IPS-20b (cell line): ENCODE measurements around the gene SPTA1.
"Not testable (repeated sequence)": the region's sequence is repeated elsewhere in the genome, so short reads cannot be mapped to it uniquely, and the experiment has no call there.

Source experiments
- H3K27ac ChIP-seq: one replicate; pipeline ENCODE4 v1.5.1; 2013; ENCODE audit warnings: low read length
- H3K27me3 ChIP-seq: 2 replicates; pipeline ENCODE4 v1.6.1; 2013; ENCODE audit warnings: mild to moderate bottlenecking, low read length, inconsistent platforms; ENCODE audit not compliant: insufficient read depth
- H3K36me3 ChIP-seq: 2 replicates; pipeline ENCODE4 v1.6.1; 2013; ENCODE audit warnings: low read depth, mild to moderate bottlenecking, inconsistent platforms, low read length, moderate library complexity; ENCODE audit not compliant: insufficient read depth
- H3K4me1 ChIP-seq: 2 replicates; pipeline ENCODE4 v1.6.1; 2013; ENCODE audit warnings: mild to moderate bottlenecking, control low read depth, inconsistent platforms, low read length, moderate library complexity; ENCODE audit not compliant: insufficient read depth
- H3K4me3 ChIP-seq: 2 replicates; pipeline ENCODE4 v1.5.1; 2013; ENCODE audit warnings: mild to moderate bottlenecking, low read length, inconsistent platforms
- H3K9ac ChIP-seq: 2 replicates; pipeline ENCODE4 v1.6.1; 2013; ENCODE audit warnings: low read depth, mild to moderate bottlenecking, inconsistent platforms, low read length, moderate library complexity
- H3K9me3 ChIP-seq: 2 replicates; pipeline ENCODE4 v1.6.1; 2013; ENCODE audit warnings: mild to moderate bottlenecking, low read depth, low read length, inconsistent platforms; ENCODE audit not compliant: insufficient read depth

Gene SPTA1

GRCh38 chr1:158711098-158711497 lies 24.6 kb upstream of the SPTA1 start:
- H3K27ac ChIP-seq, result no peak overlapping the region
- H3K4me3 ChIP-seq, result no peak overlapping the region
- H3K9me3 ChIP-seq, result no peaks in the 10 kb centered on the region
- H3K9ac ChIP-seq, result no peak overlapping the region
- no peaks in the 10 kb centered on the region for H3K36me3 ChIP-seq
- no peaks in the 10 kb centered on the region for H3K4me1 ChIP-seq
- H3K27me3 ChIP-seq, result no peaks in the 10 kb centered on the region

DNA sequence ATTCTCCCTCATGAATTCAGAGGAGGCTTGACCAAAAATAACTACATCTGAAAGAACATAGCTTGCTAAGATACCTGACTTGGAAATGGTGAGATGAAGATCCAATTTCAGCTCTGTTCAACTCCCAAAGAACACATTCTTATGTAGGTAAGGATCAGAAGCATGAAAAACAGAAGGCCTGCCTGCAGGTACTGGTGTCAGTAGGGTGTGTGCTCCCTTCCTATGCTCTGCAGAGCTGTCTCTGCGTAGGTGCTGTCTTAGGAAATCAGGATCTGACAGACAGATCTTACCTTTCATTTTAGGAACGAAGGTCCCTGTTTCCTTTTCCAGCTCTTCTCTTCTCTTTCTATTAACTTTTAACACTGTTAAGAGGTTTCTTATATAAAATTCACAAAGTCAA lies 19.6 kb upstream of the SPTA1 start:
- no peaks in the 10 kb centered on the region for H3K27me3 ChIP-seq
- H3K4me3 ChIP-seq, result no peak overlapping the region
- H3K9ac ChIP-seq, result no peak overlapping the region
- H3K9me3 ChIP-seq, result no peaks in the 10 kb centered on the region
- H3K27ac ChIP-seq, result no peak overlapping the region
- no peaks in the 10 kb centered on the region for H3K4me1 ChIP-seq
- H3K36me3 ChIP-seq, result no peaks in the 10 kb centered on the region

DNA sequence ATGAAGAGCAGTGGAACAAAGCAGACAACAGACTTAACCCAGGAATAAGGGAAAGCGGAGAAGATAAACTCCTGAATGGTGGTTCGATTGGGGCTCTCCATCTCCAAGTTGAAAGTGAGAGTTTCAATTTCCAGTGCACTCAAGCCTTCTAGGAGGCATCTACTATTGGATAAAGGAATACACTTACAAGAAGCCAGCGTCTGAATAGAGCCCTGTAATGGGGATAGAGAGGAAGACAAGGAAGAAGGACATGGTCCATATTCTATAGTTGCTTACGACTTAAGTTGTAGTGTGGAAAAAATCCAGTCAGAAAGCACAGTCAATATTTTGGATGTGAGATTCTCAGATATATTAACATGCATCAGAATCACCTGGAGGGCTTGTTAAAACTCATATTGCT lies 14.0 kb upstream of the SPTA1 start, which contains the start of gene OR6K2:
Gene OR6K2, minus strand, starts transcription at position 101 of the 400 bp plus-strand sequence. Its CDS starts 0 bp downstream, at position 101.
- H3K9ac ChIP-seq, result no peak within 1 kb of the TSS
- no peaks in the 10 kb centered on the region for H3K36me3 ChIP-seq
- no peaks in the 10 kb centered on the region for H3K9me3 ChIP-seq
- H3K27ac ChIP-seq, result no peak within 1 kb of the TSS
- H3K4me3 ChIP-seq, result no peak within 1 kb of the TSS
- H3K4me1 ChIP-seq, result no peaks in the 10 kb centered on the region
- no peaks in the 10 kb centered on the region for H3K27me3 ChIP-seq

GRCh38 chr1:158694596-158694995 lies 8.1 kb upstream of the SPTA1 start:
- Histone ChIP-seq H3K9ac (no peak overlapping the region), H3K27me3 (no peaks in the 10 kb centered on the region), H3K36me3 (no peaks in the 10 kb centered on the region), H3K27ac (no peak overlapping the region), H3K9me3 (no peaks in the 10 kb centered on the region), H3K4me1 (no peaks in the 10 kb centered on the region), H3K4me3 (no peak overlapping the region)

DNA sequence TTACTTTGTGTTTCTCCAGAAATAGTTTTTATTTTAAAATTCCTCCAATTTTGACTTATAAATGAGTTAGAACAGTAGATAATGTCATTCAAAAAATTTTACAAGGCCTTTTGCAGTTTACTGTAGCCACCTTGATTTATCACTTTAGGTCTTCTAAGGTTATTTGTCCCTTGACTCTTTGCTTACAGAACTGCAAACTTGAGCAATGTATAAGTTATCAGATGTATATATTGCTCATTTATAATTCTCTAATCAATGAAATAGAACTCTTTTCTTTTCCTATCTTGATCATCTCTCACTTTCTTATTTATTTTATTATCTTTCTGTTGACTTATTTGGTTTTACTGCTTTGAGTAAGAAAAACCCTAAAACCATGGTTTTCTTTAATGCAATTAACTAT lies 5.8 kb upstream of the SPTA1 start:
- H3K4me3 ChIP-seq, result no peak overlapping the region
- H3K9ac ChIP-seq, result no peak overlapping the region
- H3K27ac ChIP-seq, result no peak overlapping the region
- no peaks in the 10 kb centered on the region for H3K27me3 ChIP-seq
- H3K9me3 ChIP-seq, result no peaks in the 10 kb centered on the region
- no peaks in the 10 kb centered on the region for H3K36me3 ChIP-seq
- no peaks in the 10 kb centered on the region for H3K4me1 ChIP-seq

- no peak overlapping the region for H3K27ac ChIP-seq
Measured at GRCh38 chr1:158691907-158692306, 5.4 kb upstream of the SPTA1 start.

DNA sequence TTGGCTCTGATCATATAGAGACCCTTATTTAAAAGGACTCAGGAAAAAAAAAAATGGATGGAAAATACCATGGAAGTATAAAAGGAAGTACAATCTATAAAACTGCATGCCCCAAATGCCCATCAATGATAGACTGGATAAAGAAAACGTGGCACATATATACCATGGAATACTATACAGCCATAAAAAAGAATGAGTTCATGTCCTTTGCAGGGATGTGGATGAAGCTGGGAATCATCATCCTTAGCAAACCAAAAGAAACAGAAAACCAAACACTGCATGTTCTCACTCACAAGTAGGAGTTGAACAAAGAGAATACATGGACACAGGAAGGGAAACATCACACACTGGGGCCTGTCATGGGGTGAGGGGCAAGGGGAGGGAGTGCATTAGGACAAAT lies 4.6 kb upstream of the SPTA1 start:
- H3K4me3 ChIP-seq, H3K9ac ChIP-seq, H3K27me3 ChIP-seq, H3K36me3 ChIP-seq, H3K9me3 ChIP-seq, H3K4me1 ChIP-seq, H3K27ac ChIP-seq: not testable (repeated sequence)

More at GRCh38 chr1:158691907-158692306, 5.4 kb upstream of the SPTA1 start:
- Histone ChIP-seq H3K4me1 (no peaks in the 10 kb centered on the region), H3K27me3 (no peaks in the 10 kb centered on the region), H3K4me3 (no peak overlapping the region), H3K9me3 (no peaks in the 10 kb centered on the region), H3K9ac (no peak overlapping the region), H3K36me3 (no peaks in the 10 kb centered on the region)

- H3K4me1 ChIP-seq, result no peaks in the 10 kb centered on the region
- H3K9ac ChIP-seq, result no peak overlapping the region
- H3K36me3 ChIP-seq, result no peaks in the 10 kb centered on the region
Measured at GRCh38 chr1:158689875-158690274, 3.4 kb upstream of the SPTA1 start.

DNA sequence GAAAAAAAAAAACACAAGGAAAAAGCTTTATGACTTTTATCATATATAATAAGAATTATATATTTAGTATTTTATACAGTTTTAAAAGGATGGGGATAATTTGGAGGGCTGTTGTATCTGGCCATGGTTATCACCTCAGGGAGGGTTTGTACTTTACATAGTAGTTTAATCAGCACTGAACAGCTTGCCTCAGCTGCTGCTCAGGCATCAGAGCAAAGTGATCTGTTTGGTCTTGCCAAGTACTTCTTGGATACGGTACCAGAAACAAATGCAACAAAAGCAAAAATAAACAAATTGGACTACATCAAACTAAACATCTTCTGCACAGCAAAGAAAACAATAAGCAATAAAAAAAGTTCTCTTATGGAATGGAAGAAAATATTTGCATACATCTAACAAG lies 2.6 kb upstream of the SPTA1 start:
- H3K9ac ChIP-seq, result no peak overlapping the region
- no peaks in the 10 kb centered on the region for H3K9me3 ChIP-seq
- H3K4me3 ChIP-seq, result no peak overlapping the region
- H3K27me3 ChIP-seq, result no peaks in the 10 kb centered on the region
- no peaks in the 10 kb centered on the region for H3K4me1 ChIP-seq
- H3K27ac ChIP-seq, result no peak overlapping the region
- H3K36me3 ChIP-seq, result no peaks in the 10 kb centered on the region

More at GRCh38 chr1:158689875-158690274, 3.4 kb upstream of the SPTA1 start:
- Histone ChIP-seq H3K9me3 (no peaks in the 10 kb centered on the region), H3K27ac (no peak overlapping the region), H3K4me3 (no peak overlapping the region), H3K27me3 (no peaks in the 10 kb centered on the region)

DNA sequence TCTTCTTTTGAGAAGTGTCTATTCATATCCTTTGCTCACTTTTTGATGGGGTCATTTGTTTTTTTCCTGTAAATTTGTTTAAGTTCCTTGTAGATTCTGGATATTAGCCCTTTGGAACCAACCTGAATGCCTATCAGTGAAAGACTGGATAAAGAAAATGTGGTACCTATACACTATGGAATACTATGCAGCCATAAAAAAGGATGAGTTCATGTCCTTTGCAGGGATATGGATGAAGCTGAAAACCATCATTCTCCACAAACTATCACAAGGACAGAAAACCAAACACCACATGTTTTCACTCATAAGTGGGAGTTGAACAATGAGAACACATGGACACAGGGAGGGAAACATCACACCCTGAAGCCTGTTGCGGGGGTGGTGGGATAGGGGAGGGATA lies 1.8 kb upstream of the SPTA1 start:
- H3K9ac ChIP-seq, H3K27me3 ChIP-seq, H3K9me3 ChIP-seq, H3K4me3 ChIP-seq, H3K27ac ChIP-seq, H3K36me3 ChIP-seq, H3K4me1 ChIP-seq: not testable (repeated sequence)

- Histone ChIP-seq H3K27ac (no peak overlapping the region), H3K4me1 (no peaks in the 10 kb centered on the region), H3K9ac (no peak overlapping the region), H3K36me3 (no peaks in the 10 kb centered on the region), H3K27me3 (no peaks in the 10 kb centered on the region), H3K4me3 (no peak overlapping the region), H3K9me3 (no peaks in the 10 kb centered on the region)
Measured at GRCh38 chr1:158687037-158687436, 522 bp upstream of the SPTA1 start.

DNA sequence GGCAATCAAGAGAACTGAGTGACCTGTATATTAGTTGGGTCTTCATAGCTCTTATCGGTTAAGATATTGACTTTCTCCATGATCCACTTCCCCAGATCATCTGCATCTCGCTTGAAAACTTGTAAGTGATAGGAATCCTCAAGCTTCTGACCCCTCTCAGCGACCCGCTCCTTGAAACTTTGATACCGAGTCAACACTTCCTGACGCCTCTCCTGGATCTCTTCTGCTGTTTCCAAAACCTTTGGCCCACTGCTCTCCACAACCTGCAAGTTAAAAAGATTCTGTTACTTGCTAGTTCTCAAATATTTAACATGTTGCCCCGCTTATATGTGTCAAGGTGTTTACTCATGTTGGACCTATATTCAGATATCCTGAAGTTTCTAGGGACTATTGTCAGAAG lies 1.4 kb downstream of the SPTA1 start:
- Histone ChIP-seq H3K9me3 (no peaks in the 10 kb centered on the region), H3K4me3 (no peak overlapping the region), H3K36me3 (no peaks in the 10 kb centered on the region), H3K27me3 (no peaks in the 10 kb centered on the region), H3K4me1 (no peaks in the 10 kb centered on the region), H3K9ac (no peak overlapping the region), H3K27ac (no peak overlapping the region)

- H3K27me3 ChIP-seq, result no peaks in the 10 kb centered on the region
- no peaks in the 10 kb centered on the region for H3K36me3 ChIP-seq
- no peak overlapping the region for H3K4me3 ChIP-seq
- no peak overlapping the region for H3K9ac ChIP-seq
- H3K9me3 ChIP-seq, result no peaks in the 10 kb centered on the region
- H3K27ac ChIP-seq, result no peak overlapping the region
- H3K4me1 ChIP-seq, result no peaks in the 10 kb centered on the region
Measured at GRCh38 chr1:158681606-158682005, 4.9 kb downstream of the SPTA1 start.
